Measurements from ENCODE around the gene SDC3. TPM values are rescaled to one million over a fixed set of nuclear protein-coding genes. Genes with fewer than 3 reads are reported as not detected.
"Not testable (repeated sequence)": the region's sequence is repeated elsewhere in the genome, so short reads cannot be mapped to it uniquely, and the experiment has no call there.

The SDC3 gene
- total and polyA plus RNA-seq, 9 donors = 21.9 to 65.8 (median 43.7) TPM

DNA sequence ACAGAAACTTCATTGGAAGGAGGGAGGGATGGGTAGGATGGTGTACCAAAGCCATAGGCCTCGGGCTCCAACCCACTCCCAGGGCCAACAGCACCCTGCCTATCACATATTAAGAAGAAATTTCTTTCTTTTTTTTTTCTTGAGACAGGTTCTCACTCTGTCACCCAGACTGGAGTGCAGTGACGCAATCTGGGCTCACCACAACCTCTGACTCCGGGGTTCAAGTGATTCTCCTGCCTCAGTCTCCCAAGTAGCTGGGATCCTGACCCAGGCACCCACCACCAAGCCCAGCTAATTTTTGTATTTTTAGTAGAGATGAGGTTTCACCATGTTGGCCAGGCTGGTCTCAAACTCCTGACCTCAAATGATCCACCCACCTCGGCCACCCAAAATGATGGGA is 40.5 kb downstream of the SDC3 start:
- not testable (repeated sequence) for H3K27me3 ChIP-seq (ENCODE audit: control insufficient read depth, insufficient read depth, low read length); H3K4me1 ChIP-seq (ENCODE audit: control insufficient read depth, insufficient read depth, low read length); DNase-seq; H3K4me3 ChIP-seq (ENCODE audit: low read length); H3K27ac ChIP-seq (ENCODE audit: low read length)
- H3K36me3 ChIP-seq (ENCODE audit: control insufficient read depth, insufficient read depth, low read length) = peaks cover 25% of the 10 kb centered on the region
- no CpG with 5 or more reads among the region's 4 CpGs for WGBS (ENCODE audit: insufficient coverage)
- peaks cover 15% of the 10 kb centered on the region for H3K9me3 ChIP-seq (replicated peaks; ENCODE audit: control insufficient read depth, low read depth, low read length)

DNA sequence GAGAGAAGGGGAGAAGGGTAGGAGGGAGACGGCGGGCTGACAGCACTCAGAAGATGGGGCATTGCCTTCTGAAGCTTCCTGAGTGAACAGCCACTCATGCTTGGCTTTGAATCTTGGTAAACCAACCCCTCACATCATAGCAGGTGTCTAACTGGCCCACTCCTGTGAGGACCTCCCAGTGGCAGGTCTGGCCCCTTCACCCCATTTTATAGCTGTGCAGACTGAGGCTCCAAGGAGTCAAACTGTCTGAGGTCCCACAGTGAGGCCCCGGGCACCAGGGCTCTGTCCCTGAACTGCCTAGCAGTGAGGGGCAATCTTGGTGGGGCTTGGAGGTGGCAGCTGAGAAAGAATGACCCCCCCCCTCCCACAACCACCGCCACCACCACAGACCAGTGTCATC is 41.0 kb downstream of the SDC3 start:
- DNase-seq = no peak
- H3K9me3 ChIP-seq (replicated peaks; ENCODE audit: control insufficient read depth, low read depth, low read length) = peaks cover 10% of the 10 kb centered on the region
- no peak overlapping the region for H3K4me3 ChIP-seq (ENCODE audit: low read length)
- WGBS (ENCODE audit: insufficient coverage) = no CpG with 5 or more reads among the region's 4 CpGs
- no peaks in the 10 kb centered on the region for H3K4me1 ChIP-seq (ENCODE audit: control insufficient read depth, insufficient read depth, low read length)
- H3K36me3 ChIP-seq (ENCODE audit: control insufficient read depth, insufficient read depth, low read length) = peaks cover 19% of the 10 kb centered on the region
- no peaks in the 10 kb centered on the region for H3K27me3 ChIP-seq (ENCODE audit: control insufficient read depth, insufficient read depth, low read length)
- H3K27ac ChIP-seq (ENCODE audit: low read length) = no peak overlapping the region

DNA sequence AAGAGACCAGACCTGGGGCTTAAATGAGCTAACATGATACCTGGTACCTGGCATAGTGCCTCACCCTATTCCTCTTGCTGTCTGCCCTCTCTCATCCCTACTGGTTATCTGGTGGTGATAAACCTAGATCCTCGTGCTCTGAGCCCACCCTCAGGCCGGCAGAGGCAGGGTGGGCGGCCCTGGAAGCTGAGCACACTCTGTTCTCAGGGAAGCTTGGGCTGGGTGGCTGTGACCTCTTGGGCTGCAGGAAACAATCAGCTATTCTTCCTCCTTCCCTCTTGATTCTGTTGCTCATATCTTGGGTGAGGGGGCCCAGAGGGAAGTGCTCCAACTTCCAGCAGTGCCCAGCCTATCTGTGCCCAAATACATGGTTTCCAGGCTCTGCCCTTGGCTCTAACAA is 42.0 kb downstream of the SDC3 start:
- no peak for DNase-seq
- Histone ChIP-seq H3K9me3 (replicated peaks; ENCODE audit: control insufficient read depth, low read depth, low read length) (peaks cover under 1% of the 10 kb centered on the region), H3K36me3 (ENCODE audit: control insufficient read depth, insufficient read depth, low read length) (peaks cover 10% of the 10 kb centered on the region), H3K27me3 (ENCODE audit: control insufficient read depth, insufficient read depth, low read length) (no peaks in the 10 kb centered on the region), H3K27ac (ENCODE audit: low read length) (no peak overlapping the region), H3K4me3 (ENCODE audit: low read length) (no peak overlapping the region), H3K4me1 (ENCODE audit: control insufficient read depth, insufficient read depth, low read length) (no peaks in the 10 kb centered on the region)
- 70% methylated on average over 2 of the region's 3 CpGs for WGBS (ENCODE audit: insufficient coverage)

DNA sequence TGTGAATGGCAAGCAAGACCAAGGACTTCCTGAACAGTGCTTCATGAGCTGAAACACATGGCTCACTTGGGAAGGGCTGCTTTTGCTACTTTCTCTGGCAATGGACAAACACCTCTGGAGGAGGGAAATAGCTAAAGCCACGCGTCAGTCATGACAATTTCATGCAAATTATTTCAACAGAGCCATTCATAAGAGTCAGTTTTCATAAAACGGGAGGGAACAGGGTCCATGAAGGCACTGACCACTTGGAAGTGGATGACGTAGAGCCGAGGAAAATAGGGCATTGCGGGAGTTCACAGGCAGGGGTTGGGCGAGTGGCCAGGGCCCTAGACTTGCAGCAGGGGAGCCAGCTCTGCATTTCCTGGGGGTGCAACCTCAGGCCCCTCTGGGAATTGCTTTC is 43.9 kb downstream of the SDC3 start:
- Histone ChIP-seq H3K36me3 (ENCODE audit: control insufficient read depth, insufficient read depth, low read length) (no peaks in the 10 kb centered on the region), H3K27ac (ENCODE audit: low read length) (no peak overlapping the region), H3K4me3 (ENCODE audit: low read length) (no peak overlapping the region), H3K27me3 (ENCODE audit: control insufficient read depth, insufficient read depth, low read length) (no peaks in the 10 kb centered on the region), H3K4me1 (ENCODE audit: control insufficient read depth, insufficient read depth, low read length) (no peaks in the 10 kb centered on the region), H3K9me3 (replicated peaks; ENCODE audit: control insufficient read depth, low read depth, low read length) (no peaks in the 10 kb centered on the region)
- peak; percentile 36 for DNase-seq
- 58% methylated on average over 6 of the region's 7 CpGs for WGBS (ENCODE audit: insufficient coverage)

DNA sequence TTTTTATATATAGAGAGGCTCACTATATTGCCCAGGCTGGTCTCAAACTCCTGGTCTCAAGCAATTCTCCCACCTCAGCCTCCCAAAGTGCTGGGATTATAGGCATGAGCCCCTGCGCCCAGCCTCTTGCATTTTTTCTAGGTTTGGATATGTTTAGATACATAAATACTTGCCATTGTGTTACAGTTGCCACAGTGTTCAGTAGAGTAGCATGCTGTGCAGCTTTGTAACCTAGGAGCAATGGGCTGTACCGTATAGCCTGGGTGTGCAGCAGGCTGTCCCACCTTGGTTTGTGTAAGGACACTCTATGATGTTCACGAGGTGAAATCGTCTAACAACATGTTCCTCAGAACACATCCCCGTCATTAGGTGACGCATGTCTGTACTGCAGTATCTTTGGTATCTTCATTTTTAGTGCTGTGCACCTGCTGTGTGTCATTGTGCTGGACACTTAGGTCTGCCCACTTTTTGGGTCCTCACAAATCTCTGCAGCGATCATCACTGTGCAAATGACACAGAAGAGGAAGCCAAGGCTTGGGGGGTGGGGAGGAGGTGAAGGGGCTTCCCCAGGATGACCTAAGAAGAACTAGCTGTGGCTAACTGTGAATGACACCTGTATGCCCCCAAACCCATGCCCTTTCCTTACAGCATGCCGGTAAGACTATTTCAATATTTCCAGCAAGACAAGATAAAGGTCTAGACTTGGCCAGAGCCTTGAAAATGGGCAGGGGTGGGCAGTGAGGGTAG is 44.5 kb downstream of the SDC3 start:
- no peak overlapping the region for H3K4me3 ChIP-seq (ENCODE audit: low read length)
- H3K4me1 ChIP-seq (ENCODE audit: control insufficient read depth, insufficient read depth, low read length) = peaks cover 4% of the 10 kb centered on the region
- 81% methylated on average over 4 of the region's 8 CpGs for WGBS (ENCODE audit: insufficient coverage)
- no peak for DNase-seq
- no peaks in the 10 kb centered on the region for H3K9me3 ChIP-seq (replicated peaks; ENCODE audit: control insufficient read depth, low read depth, low read length)
- no peak overlapping the region for H3K27ac ChIP-seq (ENCODE audit: low read length)
- no peaks in the 10 kb centered on the region for H3K36me3 ChIP-seq (ENCODE audit: control insufficient read depth, insufficient read depth, low read length)
- no peaks in the 10 kb centered on the region for H3K27me3 ChIP-seq (ENCODE audit: control insufficient read depth, insufficient read depth, low read length)

DNA sequence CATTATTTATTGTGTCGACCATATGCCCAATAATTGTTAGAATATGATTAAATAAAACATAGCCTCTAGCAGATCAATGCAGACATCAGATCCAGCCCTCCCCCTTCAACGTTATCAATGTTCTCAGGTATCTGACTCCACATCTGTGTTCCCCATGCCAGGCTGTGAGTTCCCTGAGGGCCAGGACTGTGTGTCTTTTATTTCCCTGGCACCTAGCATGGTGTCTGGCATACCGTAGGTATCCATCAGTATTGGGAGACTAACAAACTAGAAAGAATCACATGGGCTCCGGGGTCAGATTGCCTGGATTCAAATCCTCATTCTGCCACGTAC is 48.3 kb downstream of the SDC3 start:
- no peaks in the 10 kb centered on the region for H3K36me3 ChIP-seq (ENCODE audit: control insufficient read depth, insufficient read depth, low read length)
- no peaks in the 10 kb centered on the region for H3K9me3 ChIP-seq (replicated peaks; ENCODE audit: control insufficient read depth, low read depth, low read length)
- no peak for DNase-seq
- H3K4me1 ChIP-seq (ENCODE audit: control insufficient read depth, insufficient read depth, low read length) = peaks cover 14% of the 10 kb centered on the region
- 74% methylated on average over 4 of the region's 5 CpGs for WGBS (ENCODE audit: insufficient coverage)
- no peak overlapping the region for H3K27ac ChIP-seq (ENCODE audit: low read length)
- H3K27me3 ChIP-seq (ENCODE audit: control insufficient read depth, insufficient read depth, low read length) = peaks cover 6% of the 10 kb centered on the region
- H3K4me3 ChIP-seq (ENCODE audit: low read length) = no peak overlapping the region

DNA sequence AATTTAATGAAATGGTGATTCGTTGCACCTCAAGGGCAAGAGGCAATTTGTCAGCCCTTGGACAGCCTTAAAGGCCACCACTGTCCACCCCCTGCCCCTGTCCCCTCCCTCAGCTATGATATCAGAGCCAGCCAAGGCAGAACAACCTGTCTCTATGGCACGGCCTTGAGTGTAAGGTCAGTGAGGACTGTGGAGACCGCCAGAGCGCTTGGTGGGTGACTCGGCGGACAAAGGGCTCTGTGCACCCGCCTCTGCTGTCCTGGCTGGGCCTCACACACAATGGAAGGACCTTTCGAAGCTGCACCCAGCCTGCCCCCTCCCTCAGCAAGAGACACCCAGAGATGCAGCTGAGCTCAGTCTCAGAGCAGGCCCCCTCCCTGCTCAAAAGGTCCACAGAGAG is 50.6 kb downstream of the SDC3 start:
- Histone ChIP-seq H3K4me1 (ENCODE audit: control insufficient read depth, insufficient read depth, low read length) (peaks cover 23% of the 10 kb centered on the region), H3K4me3 (ENCODE audit: low read length) (no peak overlapping the region), H3K27me3 (ENCODE audit: control insufficient read depth, insufficient read depth, low read length) (peaks cover 6% of the 10 kb centered on the region), H3K9me3 (replicated peaks; ENCODE audit: control insufficient read depth, low read depth, low read length) (no peaks in the 10 kb centered on the region), H3K36me3 (ENCODE audit: control insufficient read depth, insufficient read depth, low read length) (no peaks in the 10 kb centered on the region), H3K27ac (ENCODE audit: low read length) (no peak overlapping the region)
- no peak for DNase-seq
- WGBS (ENCODE audit: insufficient coverage) = 80% methylated on average over 6 of the region's 8 CpGs

DNA sequence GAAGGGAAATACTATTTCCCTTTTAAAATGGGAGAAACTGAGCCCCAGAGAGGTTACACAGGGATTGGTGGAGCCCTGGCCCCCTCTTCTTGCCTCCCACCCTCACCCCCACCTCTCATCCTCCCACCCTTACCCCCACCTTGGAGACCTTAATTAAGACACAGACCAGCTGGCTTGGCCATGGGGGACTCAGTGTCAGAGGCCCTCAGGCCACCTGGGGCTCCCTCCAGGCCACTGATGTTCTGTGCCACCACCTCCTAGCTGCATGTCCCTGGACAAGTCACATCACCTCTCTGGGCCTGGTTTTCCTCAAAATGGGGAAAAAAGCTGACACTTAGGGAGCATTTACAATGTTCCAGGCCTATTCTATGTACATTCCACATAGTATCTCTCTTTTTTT is 51.5 kb downstream of the SDC3 start:
- Histone ChIP-seq H3K36me3 (ENCODE audit: control insufficient read depth, insufficient read depth, low read length) (no peaks in the 10 kb centered on the region), H3K27me3 (ENCODE audit: control insufficient read depth, insufficient read depth, low read length) (peaks cover 6% of the 10 kb centered on the region), H3K9me3 (replicated peaks; ENCODE audit: control insufficient read depth, low read depth, low read length) (no peaks in the 10 kb centered on the region), H3K27ac (ENCODE audit: low read length) (no peak overlapping the region), H3K4me1 (ENCODE audit: control insufficient read depth, insufficient read depth, low read length) (peaks cover 25% of the 10 kb centered on the region), H3K4me3 (ENCODE audit: low read length) (no peak overlapping the region)
- no peak for DNase-seq

DNA sequence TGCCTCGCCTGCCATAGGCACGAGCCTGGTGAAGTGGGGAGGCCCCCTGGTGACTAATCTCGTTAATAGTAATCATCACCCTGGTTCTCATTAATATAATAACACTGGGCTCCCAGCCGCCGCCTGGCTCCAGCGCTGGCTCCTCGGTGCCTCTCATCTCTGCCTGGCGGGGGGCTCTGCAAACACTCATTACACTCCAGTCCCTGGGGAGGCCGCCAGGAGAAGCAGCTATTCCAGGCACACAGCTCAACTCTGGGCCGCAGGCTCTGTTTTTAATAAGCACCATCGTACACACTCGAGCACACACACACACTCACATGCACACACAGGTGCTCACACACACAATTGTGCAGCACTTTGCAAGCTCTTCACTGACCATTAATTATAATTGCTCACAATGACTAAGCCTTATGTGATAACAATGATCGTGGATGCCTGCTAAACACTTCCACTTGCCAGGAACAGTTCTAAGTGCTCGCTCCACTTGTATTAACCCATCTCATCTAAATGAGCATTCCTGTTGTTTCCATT is 52.2 kb downstream of the SDC3 start:
- Histone ChIP-seq H3K9me3 (replicated peaks; ENCODE audit: control insufficient read depth, low read depth, low read length) (no peaks in the 10 kb centered on the region), H3K36me3 (ENCODE audit: control insufficient read depth, insufficient read depth, low read length) (no peaks in the 10 kb centered on the region), H3K27ac (ENCODE audit: low read length) (no peak overlapping the region), H3K27me3 (ENCODE audit: control insufficient read depth, insufficient read depth, low read length) (peaks cover 6% of the 10 kb centered on the region), H3K4me3 (ENCODE audit: low read length) (no peak overlapping the region), H3K4me1 (ENCODE audit: control insufficient read depth, insufficient read depth, low read length) (peaks cover 28% of the 10 kb centered on the region)
- DNase-seq = no peak
- WGBS (ENCODE audit: insufficient coverage) = 25% methylated on average over 11 of the region's 14 CpGs

DNA sequence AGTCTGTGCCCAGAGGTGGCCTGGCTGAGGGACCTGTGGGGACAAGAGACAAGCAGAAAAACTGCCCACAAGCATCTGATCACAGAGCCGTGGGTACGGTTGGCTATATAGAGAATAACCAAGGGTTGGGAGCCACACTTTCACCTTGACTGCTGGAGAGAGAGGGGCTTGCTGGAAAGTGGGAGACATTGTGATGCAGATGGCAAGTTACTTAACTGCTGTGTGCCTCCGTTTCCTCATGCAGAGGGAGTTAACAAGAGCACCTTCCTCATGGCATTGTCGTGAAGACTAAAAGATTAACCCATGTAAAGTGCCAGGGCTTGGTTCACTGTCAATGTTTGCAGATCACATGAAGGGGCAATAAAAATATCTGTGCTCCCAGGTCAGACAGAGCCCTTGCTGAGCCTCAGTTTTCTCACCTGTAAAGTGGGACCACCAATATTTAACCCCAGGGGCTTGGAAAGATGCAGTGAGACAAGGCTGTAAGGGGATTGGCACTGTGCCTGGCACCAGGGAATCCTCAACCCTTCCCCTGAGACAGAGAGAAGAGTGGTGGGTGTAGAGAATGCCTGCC is 52.8 kb downstream of the SDC3 start:
- H3K9me3 ChIP-seq (replicated peaks; ENCODE audit: control insufficient read depth, low read depth, low read length) = no peaks in the 10 kb centered on the region
- peaks cover 28% of the 10 kb centered on the region for H3K4me1 ChIP-seq (ENCODE audit: control insufficient read depth, insufficient read depth, low read length)
- DNase-seq = no peak
- H3K36me3 ChIP-seq (ENCODE audit: control insufficient read depth, insufficient read depth, low read length) = no peaks in the 10 kb centered on the region
- 23% methylated on average over 2 of the region's 4 CpGs for WGBS (ENCODE audit: insufficient coverage)
- H3K4me3 ChIP-seq (ENCODE audit: low read length) = no peak overlapping the region
- H3K27me3 ChIP-seq (ENCODE audit: control insufficient read depth, insufficient read depth, low read length) = peaks cover 6% of the 10 kb centered on the region
- H3K27ac ChIP-seq (ENCODE audit: low read length) = no peak overlapping the region

Data from muscle of leg (tissue), 11 donors.